H1 (cell line): ENCODE data around the gene LMTK2. TPM values are rescaled to one million over a fixed set of nuclear protein-coding genes. Genes with fewer than 3 reads are reported as not detected.

Source experiments
- CTCF ChIA-PET: fragments of 300-600 bp; sonication (Branson Sonifier 250); formaldehyde crosslinking; loops from one replicate; lab custom pipeline; 2021; ENCODE audit not compliant: partially characterized antibody; lab: Charles Lee
- POLR2A ChIA-PET: fragments of 300-600 bp; sonication (Branson Sonifier 250); formaldehyde crosslinking; loops from one replicate; lab custom pipeline; 2021; ENCODE audit warnings: inconsistent platforms; ENCODE audit not compliant: partially characterized antibody; lab: Charles Lee
- DNase-seq, 2 experiments: peaks; one replicate each; pipeline versions ENCODE4 v3.0.0 to v3.0.0-alpha.2; 2010 to 2022; ENCODE audit warnings: low spot score in 2 of 2, low read depth in 1 of 2, mixed read lengths in 1 of 2
- FAIRE-seq: peaks from 2 replicates; lab custom pipeline; 2011; peaks lifted over from hg19 to GRCh38; lab: Jason Lieb, UNC
- H2AFZ ChIP-seq: 2 replicates; pipeline ENCODE4 v1.8.1; 2012; ENCODE audit warnings: low read length, inconsistent platforms
- H2AK5ac ChIP-seq: 2 replicates; pipeline ENCODE4 v1.6.1; 2013; ENCODE audit warnings: low read depth, low read length
- H2BK120ac ChIP-seq: replicated peaks from 2 replicates; pipeline ENCODE3; 2013; ENCODE audit warnings: low read depth, low read length, inconsistent platforms
- H2BK12ac ChIP-seq: 2 replicates; pipeline ENCODE4 v1.6.1; 2013; ENCODE audit warnings: low read depth, low read length
- H2BK15ac ChIP-seq: 2 replicates; pipeline ENCODE4 v1.6.1; 2013; ENCODE audit warnings: low read length
- H2BK20ac ChIP-seq: 2 replicates; pipeline ENCODE4 v1.6.1; 2013; ENCODE audit warnings: low read length
- H2BK5ac ChIP-seq: 2 replicates; pipeline ENCODE4 v1.6.1; 2013; ENCODE audit warnings: low read depth, low read length
- H3K14ac ChIP-seq: 2 replicates; pipeline ENCODE4 v1.6.1; 2013; ENCODE audit warnings: inconsistent platforms; ENCODE audit not compliant: insufficient read length
- H3K18ac ChIP-seq: 2 replicates; pipeline ENCODE4 v1.6.1; 2013; ENCODE audit warnings: low read length; ENCODE audit errors: extremely low read depth
- H3K23ac ChIP-seq: 2 replicates; pipeline ENCODE4 v1.6.1; 2013; ENCODE audit warnings: inconsistent platforms; ENCODE audit not compliant: insufficient read length
- H3K23me2 ChIP-seq: 2 replicates; pipeline ENCODE4 v1.6.1; 2013; ENCODE audit warnings: low read depth, low read length
- H3K27ac ChIP-seq: 2 replicates; pipeline ENCODE4 v1.6.1; 2011; ENCODE audit warnings: low read depth, low read length, inconsistent platforms
- H3K27me3 ChIP-seq, 4 experiments: replicated peaks in 1 of 4; 1 replicate in 1 of 4; 2 replicates in 3 of 4; pipeline versions ENCODE4 v1.6.1 to v1.8.1; 2011 to 2013; ENCODE audit warnings: low read length in 3 of 4, mild to moderate bottlenecking in 3 of 4, inconsistent platforms in 2 of 4, mixed read lengths in 2 of 4, moderate library complexity in 1 of 4; ENCODE audit not compliant: control insufficient read depth in 3 of 4, insufficient read depth in 3 of 4; ENCODE audit errors: extremely low read depth in 1 of 4
- H3K36me3 ChIP-seq, 4 experiments: 2 replicates each; pipeline versions ENCODE4 v1.6.1 to v1.8.1; 2011 to 2013; ENCODE audit warnings: mild to moderate bottlenecking in 4 of 4, low read length in 3 of 4, moderate library complexity in 2 of 4, control low read depth in 1 of 4, inconsistent platforms in 1 of 4; ENCODE audit not compliant: insufficient read depth in 4 of 4, control insufficient read depth in 2 of 4
- H3K4ac ChIP-seq: replicated peaks from 2 replicates; pipeline ENCODE3; 2013; ENCODE audit warnings: low read length, low read depth, mixed read lengths, inconsistent platforms; ENCODE audit not compliant: insufficient read length
- H3K4me1 ChIP-seq, 4 experiments: replicated peaks in 1 of 4; 1 replicate in 1 of 4; 2 replicates in 3 of 4; pipeline versions ENCODE4 v1.6.1 to v1.8.1; 2011 to 2013; ENCODE audit warnings: low read length in 3 of 4, inconsistent platforms in 2 of 4, mixed read lengths in 1 of 4; ENCODE audit not compliant: insufficient read depth in 4 of 4, control insufficient read depth in 3 of 4
- H3K4me2 ChIP-seq, 2 experiments: 2 replicates each; pipeline versions ENCODE4 v1.6.1 to v1.8.1; 2011 to 2013; ENCODE audit warnings: low read depth in 2 of 2, low read length in 2 of 2, control low read depth in 1 of 2, inconsistent platforms in 1 of 2, mild to moderate bottlenecking in 1 of 2; ENCODE audit not compliant: insufficient read depth in 1 of 2
- H3K4me3 ChIP-seq, 4 experiments: fragments of 200-600, 300-600 bp in 1 of 4; sonication (generic), shearing (Covaris generic), sonication (Bioruptor Twin) in 1 of 4; 2 replicates each; pipeline versions ENCODE4 v1.5.1 to v1.8.1; 2011 to 2016; ENCODE audit warnings: low read length in 4 of 4, low read depth in 3 of 4, control low read depth in 2 of 4, inconsistent platforms in 2 of 4, mild to moderate bottlenecking in 2 of 4, mixed read lengths in 1 of 4, moderate library complexity in 1 of 4; ENCODE audit not compliant: insufficient read depth in 2 of 4; ENCODE audit errors: extremely low read depth in 1 of 4
- H3K56ac ChIP-seq: replicated peaks from 2 replicates; pipeline ENCODE3; 2013; ENCODE audit warnings: low read depth, mild to moderate bottlenecking, mixed read lengths, low read length, inconsistent platforms; ENCODE audit not compliant: insufficient read length
- H3K79me1 ChIP-seq: 2 replicates; pipeline ENCODE4 v1.6.1; 2013; ENCODE audit warnings: low read depth, low read length, control low read depth
- H3K79me2 ChIP-seq, 2 experiments: 2 replicates each; pipeline versions ENCODE4 v1.6.1 to v1.8.1; 2012 to 2013; ENCODE audit warnings: low read length in 2 of 2, mild to moderate bottlenecking in 2 of 2, inconsistent platforms in 1 of 2; ENCODE audit not compliant: insufficient read depth in 2 of 2, control insufficient read depth in 1 of 2
- H3K9ac ChIP-seq, 4 experiments: replicated peaks in 1 of 4; 1 replicate in 1 of 4; 2 replicates in 3 of 4; pipeline versions ENCODE4 v1.6.1 to v1.8.1; 2011 to 2013; ENCODE audit warnings: low read depth in 3 of 4, low read length in 3 of 4, control low read depth in 2 of 4, mild to moderate bottlenecking in 2 of 4, moderate library complexity in 2 of 4, inconsistent platforms in 1 of 4; ENCODE audit errors: extremely low read depth in 1 of 4
- H3K9me3 ChIP-seq, 2 experiments: 2 replicates each; pipeline versions ENCODE4 v1.6.1 to v1.8.1; 2012 to 2013; ENCODE audit warnings: mild to moderate bottlenecking in 2 of 2, moderate library complexity in 2 of 2, control low read depth in 1 of 2, inconsistent platforms in 1 of 2, low read depth in 1 of 2, low read length in 1 of 2, mixed read lengths in 1 of 2; ENCODE audit not compliant: insufficient read depth in 2 of 2
- H4K20me1 ChIP-seq, 2 experiments: replicated peaks in 1 of 2; 2 replicates each; pipeline versions ENCODE3 to v1.8.1; 2011 to 2013; ENCODE audit warnings: inconsistent platforms in 2 of 2, low read length in 2 of 2, mild to moderate bottlenecking in 1 of 2; ENCODE audit not compliant: insufficient read depth in 2 of 2, control insufficient read depth in 1 of 2
- H4K5ac ChIP-seq: 2 replicates; pipeline ENCODE4 v1.6.1; 2013; ENCODE audit warnings: low read length, low read depth, mixed read lengths, inconsistent platforms; ENCODE audit not compliant: insufficient read length
- H4K8ac ChIP-seq: 2 replicates; pipeline ENCODE4 v1.8.0; 2013; ENCODE audit warnings: mild to moderate bottlenecking, moderate library complexity, low read length, inconsistent platforms; ENCODE audit not compliant: insufficient read depth; ENCODE audit errors: extremely low read depth
- H4K91ac ChIP-seq: replicated peaks from 2 replicates; pipeline ENCODE3; 2013; ENCODE audit warnings: low read length, mixed read lengths, inconsistent platforms; ENCODE audit not compliant: insufficient read length
- CHD1 ChIP-seq: IDR thresholded peaks from 2 replicates; pipeline ENCODE4 v1.6.1; 2012; ENCODE audit warnings: low read depth, low read length, improper control_type of control experiment
- CHD2 ChIP-seq: IDR thresholded peaks from 2 replicates; pipeline ENCODE4 v1.6.1; 2012; ENCODE audit warnings: low read length, improper control_type of control experiment
- HDAC6 ChIP-seq: IDR thresholded peaks from one replicate; pipeline ENCODE4 v1.7.1; 2012; ENCODE audit warnings: low read depth, mild to moderate bottlenecking, inconsistent platforms, low read length, moderate library complexity
- JUN ChIP-seq: IDR thresholded peaks from 2 replicates; pipeline ENCODE4 v1.6.1; 2011; ENCODE audit warnings: low read depth, mild to moderate bottlenecking, improper control_type of control experiment, low read length
- POLR2AphosphoS5 ChIP-seq: IDR thresholded peaks from 2 replicates; pipeline ENCODE4 v1.6.1; 2011; ENCODE audit warnings: low read depth, low read length
- SAP30 ChIP-seq: fragments of 300-600 bp; sonication (generic); IDR thresholded peaks from 2 replicates; pipeline ENCODE4 v1.7.1; 2012; ENCODE audit warnings: low read length, moderate library complexity, mild to moderate bottlenecking, inconsistent platforms; ENCODE audit not compliant: insufficient read depth, insufficient replicate concordance
- SIN3A ChIP-seq, 2 experiments: IDR thresholded peaks in 1 of 2; conservative IDR thresholded peaks in 1 of 2; 2 replicates each; pipeline ENCODE4 v1.6.1; 2011 to 2012; ENCODE audit warnings: low read length in 2 of 2, improper control_type of control experiment in 1 of 2, low read depth in 1 of 2, mild to moderate bottlenecking in 1 of 2
- WGBS, 2 experiments: shearing (Covaris generic) in 1 of 2; methylation state at CpG; one replicate each; pipeline versions ENCODE4 v1.1.6 to v1.1.7; 2013 to 2015; ENCODE audit warnings: low lambda C conversion rate in 2 of 2, mixed read lengths in 2 of 2, inconsistent platforms in 1 of 2, low coverage in 1 of 2, missing lambda C conversion rate in 1 of 2; ENCODE audit not compliant: insufficient replicate concordance in 2 of 2, insufficient coverage in 1 of 2, insufficient read length in 1 of 2; ENCODE audit errors: extremely low coverage in 1 of 2, missing lambda C conversion rate in 1 of 2; 5-methylcytosine and 5-hydroxymethylcytosine counted together
- polyA plus RNA-seq, 7 experiments: library from polyadenylated mRNA; depleted of rRNA in 3 of 7; stranded (reverse) in 5 of 7; unstranded in 2 of 7; fragments of >200 nt in 5 of 7; fragments of 200-250 nt in 2 of 7; gene quantifications; 1 replicate in 5 of 7; 2 replicates in 1 of 7; 4 replicates in 1 of 7; pipeline versions ENCODE4 v1.2.1 to v1.2.3, GENCODE V29; 2011 to 2013; ENCODE audit warnings: missing spikeins in 2 of 7, mixed read lengths in 2 of 7
- total RNA-seq: library from RNA; stranded (reverse); fragmentation: NEBNext Ultra II Directional; extraction: Animal tissue kit (Norgen Biotek cat#: 25700); gene quantifications from 2 replicates; pipeline ENCODE4 v1.2.1, GENCODE V29; 2021
- TF ChIP-seq, protein P1 (sequence below): IDR thresholded peaks from 2 replicates; pipeline ENCODE4 v1.6.1; 2012; ENCODE audit warnings: low read length, inconsistent platforms

Gene LMTK2
- total and polyA plus RNA-seq, 2 of the 8 experiments (the other 6 are each of a cell fraction or from before 2014, with no cell fraction given), result 9.7 to 30.7 TPM

DNA sequence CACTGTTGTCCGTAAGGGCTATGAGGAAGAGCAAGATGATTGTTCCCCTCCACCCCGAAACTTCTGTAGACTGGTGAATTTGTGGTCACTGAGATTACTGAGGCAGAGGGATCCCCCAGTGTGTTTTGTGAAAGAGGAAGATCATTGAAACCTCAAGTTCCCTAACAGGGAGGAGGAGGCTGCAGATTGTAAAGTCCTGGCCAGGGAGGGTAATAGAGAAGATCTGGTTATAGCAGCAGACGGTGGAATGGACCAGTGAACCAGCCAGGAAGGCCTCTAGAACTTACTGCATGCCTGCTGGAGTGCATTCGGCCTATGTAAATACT is 31.1 kb downstream of the LMTK2 start:
- Histone ChIP-seq H3K9ac (no peak overlapping the region; a peak in 1 of 7 replicates), H3K4me3 (no peak overlapping the region), H3K79me2 (peaks cover 0 to 22% of the 10 kb centered on the region in 2 experiments; a peak in 3 of 4 replicates), H3K4ac (no peak overlapping the region), H3K27ac (no peak overlapping the region), H2AK5ac (no peak overlapping the region), H2BK12ac (no peak overlapping the region), H2BK15ac (no peak overlapping the region), H3K56ac (no peak overlapping the region), H3K23ac (no peak overlapping the region), H2BK5ac (no peak overlapping the region), H2BK120ac (no peak overlapping the region), H4K8ac (no peak overlapping the region), H4K20me1 (peaks cover 2 to 9% of the 10 kb centered on the region in 2 experiments), H3K4me2 (no peak overlapping the region), H3K18ac (no peak overlapping the region), H3K23me2 (no peaks in the 10 kb centered on the region), H2BK20ac (no peak overlapping the region), H3K27me3 (no peaks in the 10 kb centered on the region), H2AFZ (no peak overlapping the region), H3K36me3 (peaks cover 0 to 26% (median 15%) of the 10 kb centered on the region in 4 experiments; a peak in 7 of 8 replicates), H3K4me1 (peaks cover 0 to 10% (median 6%) of the 10 kb centered on the region in 4 experiments; a peak in 6 of 7 replicates), H3K14ac (no peak overlapping the region), H3K9me3 (no peaks in the 10 kb centered on the region), H4K5ac (no peak overlapping the region), H4K91ac (no peak overlapping the region), H3K79me1 (peaks cover 2% of the 10 kb centered on the region)
- DNase-seq (no peak), FAIRE-seq (no peak)
- CTCF ChIA-PET, result interaction anchor here (1.5 kb wide), 1 partner anchor 115 kb away, joined by 8 read pairs; no protein-coding TSS in a partner anchor
- WGBS, 2 experiments, result 86% methylated on average over 4 of the region's 4 CpGs; no CpG with 5 or more reads in 1 of the 2 experiments
- TF ChIP-seq POLR2AphosphoS5 (no peak), CHD2 (no peak), JUN (no peak), SIN3A (conservative IDR thresholded peaks at IDR 0.05 in 1 of 2, IDR thresholded peaks at IDR 0.05 in 1 of 2; ENCODE audit: low read depth in 1 of 2, low read length in 2 of 2) (no peak), CHD1 (no peak), SAP30 (no peak), HDAC6 (no peak)
- TF ChIP-seq, protein P1, sequence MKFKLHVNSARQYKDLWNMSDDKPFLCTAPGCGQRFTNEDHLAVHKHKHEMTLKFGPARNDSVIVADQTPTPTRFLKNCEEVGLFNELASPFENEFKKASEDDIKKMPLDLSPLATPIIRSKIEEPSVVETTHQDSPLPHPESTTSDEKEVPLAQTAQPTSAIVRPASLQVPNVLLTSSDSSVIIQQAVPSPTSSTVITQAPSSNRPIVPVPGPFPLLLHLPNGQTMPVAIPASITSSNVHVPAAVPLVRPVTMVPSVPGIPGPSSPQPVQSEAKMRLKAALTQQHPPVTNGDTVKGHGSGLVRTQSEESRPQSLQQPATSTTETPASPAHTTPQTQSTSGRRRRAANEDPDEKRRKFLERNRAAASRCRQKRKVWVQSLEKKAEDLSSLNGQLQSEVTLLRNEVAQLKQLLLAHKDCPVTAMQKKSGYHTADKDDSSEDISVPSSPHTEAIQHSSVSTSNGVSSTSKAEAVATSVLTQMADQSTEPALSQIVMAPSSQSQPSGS, result no peak
- POLR2A ChIA-PET, result no interaction called here
